HG03139 (cell line): ENCODE measurements around the gene ELFN2.

Experiments used
- ATAC-seq: cut with Tn5 transposase; IDR thresholded peaks from one replicate; pipeline ENCODE4 v1.9.1; 2021; ENCODE audit not compliant: unreplicated experiment

The ELFN2 gene

GRCh38 chr22:37427711-37428635, 694 bp upstream of the ELFN2 start:
- no peak for ATAC-seq

DNA sequence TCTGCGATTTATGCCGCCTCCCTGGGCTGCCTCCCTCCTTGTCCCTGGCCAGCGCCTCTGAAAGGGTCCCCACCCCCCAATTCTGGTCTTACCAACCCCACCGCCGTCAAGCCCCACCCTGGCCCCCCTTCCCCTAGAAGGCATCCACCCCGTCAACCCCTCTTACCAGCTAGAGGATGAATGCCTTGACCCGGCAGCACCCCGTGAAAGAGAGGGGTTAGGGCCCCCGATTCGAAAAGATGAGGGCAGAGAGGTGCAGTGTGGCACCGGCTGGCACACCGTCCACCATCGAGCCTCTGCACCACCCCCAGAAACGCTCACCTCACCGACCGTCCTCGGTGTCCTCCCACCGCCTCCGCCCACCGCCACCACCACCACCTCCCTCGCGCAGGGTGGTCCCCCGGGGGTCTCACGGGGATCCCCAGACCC, 559 bp downstream of the ELFN2 start:
- ATAC-seq, result no peak

- no peak for ATAC-seq
Observed at GRCh38 chr22:37425800-37426705, 1.2 kb downstream of the ELFN2 start.

DNA sequence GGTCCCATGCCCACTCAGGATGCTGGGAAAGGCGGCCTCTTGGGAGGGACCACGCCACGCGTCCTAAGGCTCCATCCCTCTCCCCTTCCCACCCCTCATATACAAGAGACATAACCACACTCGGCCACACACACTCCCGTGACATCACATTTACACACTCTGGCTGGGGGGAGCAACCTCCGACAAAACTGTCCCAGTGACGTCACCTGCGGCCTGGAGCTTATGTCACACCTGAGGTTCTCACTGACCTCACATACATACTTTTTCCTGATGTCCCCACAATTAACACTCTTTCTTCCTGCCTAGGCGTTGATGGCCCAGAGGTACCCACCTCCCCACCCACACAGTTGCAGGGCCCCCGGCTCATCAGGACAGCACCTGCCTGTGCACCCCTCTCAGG, 1.9 kb downstream of the ELFN2 start:
- ATAC-seq, result no peak

DNA sequence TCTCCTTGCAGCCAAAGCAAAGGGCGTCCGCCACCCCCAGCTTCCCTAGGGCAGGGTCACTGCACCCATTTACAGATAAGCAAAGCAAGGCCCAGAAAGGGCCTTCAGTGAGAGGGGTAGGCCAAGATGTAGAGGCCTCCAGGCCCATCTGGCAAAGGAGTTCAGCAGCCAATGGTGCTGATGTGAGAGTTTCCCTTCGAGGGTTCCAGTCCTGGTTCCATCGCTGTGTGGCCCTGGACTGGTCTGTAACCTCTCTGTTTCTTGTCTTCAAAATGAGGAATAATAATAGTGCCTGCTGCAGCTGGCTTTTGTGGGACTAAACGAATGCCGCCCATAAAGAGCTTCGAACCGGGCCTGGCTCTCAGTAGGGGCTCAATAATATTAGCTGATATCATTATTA, 4.0 kb downstream of the ELFN2 start:
- ATAC-seq, result no peak

GRCh38 chr22:37421468-37421877, 5.8 kb downstream of the ELFN2 start:
- no peak for ATAC-seq

DNA sequence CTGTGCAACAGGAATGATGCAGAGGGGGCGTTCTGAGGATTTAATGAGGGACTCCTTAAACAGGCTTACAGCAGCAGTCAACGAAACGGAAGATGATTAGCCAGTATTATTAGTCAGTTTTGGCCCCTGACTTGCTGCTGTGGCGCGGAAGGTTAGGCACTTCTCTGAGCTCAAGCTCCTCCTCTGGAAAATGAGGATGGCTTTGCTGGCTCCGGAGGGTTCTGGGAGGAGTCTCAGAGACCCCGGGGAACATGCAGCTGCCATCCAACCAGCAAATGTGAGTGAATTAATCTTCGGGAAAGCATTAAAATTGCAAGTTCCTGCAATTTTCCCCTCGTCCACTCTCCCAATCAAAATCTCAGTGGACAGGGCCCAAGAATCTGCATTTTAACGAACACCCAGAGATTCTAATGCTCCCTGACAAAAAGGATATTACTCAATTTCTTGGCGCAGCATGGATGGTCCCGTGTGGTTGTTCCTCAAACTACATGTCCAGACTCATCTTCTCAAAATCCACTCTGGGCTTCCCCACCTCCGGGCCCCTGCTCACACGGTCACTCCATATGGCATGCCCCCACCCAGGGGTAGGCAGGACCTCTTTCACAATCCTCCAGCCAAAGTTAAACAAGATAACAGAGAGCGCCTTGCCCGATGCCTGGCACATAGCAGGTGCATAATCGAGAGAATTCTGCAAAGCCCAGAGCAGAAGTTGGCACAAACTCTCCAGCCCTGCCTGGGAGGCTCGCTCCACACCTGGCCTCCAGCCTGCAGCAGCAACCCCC, 6.4 kb downstream of the ELFN2 start:
- ATAC-seq, result no peak

GRCh38 chr22:37419969-37420685, 7.2 kb downstream of the ELFN2 start:
- no peak for ATAC-seq

DNA sequence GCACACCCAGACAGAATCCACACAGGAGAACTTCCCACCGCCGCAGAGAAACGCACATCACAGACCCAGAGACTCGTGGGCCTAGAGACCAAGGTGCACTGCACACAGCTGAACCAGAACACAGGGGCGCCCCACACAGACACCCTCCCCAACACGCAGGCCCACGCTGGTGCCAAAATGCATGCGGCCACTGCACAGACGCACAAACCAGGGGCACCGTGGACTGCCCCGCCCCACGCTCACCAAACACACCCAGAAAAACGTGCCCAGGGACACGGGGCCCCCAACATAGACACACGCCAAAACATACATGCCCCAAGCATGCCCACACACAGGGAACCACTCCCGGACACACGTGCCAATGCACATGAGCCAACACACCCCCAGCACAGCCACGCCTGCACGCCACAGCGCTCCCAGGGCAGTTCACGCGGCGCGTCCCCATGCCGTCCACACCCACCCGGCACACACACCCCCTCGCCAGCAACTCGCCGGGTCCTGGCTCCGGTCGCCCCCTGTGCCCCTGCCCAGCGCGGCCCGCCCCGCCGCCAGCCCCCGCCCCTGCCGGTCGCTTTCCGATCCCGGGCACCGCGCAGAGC, 7.8 kb downstream of the ELFN2 start:
- no peak for ATAC-seq

DNA sequence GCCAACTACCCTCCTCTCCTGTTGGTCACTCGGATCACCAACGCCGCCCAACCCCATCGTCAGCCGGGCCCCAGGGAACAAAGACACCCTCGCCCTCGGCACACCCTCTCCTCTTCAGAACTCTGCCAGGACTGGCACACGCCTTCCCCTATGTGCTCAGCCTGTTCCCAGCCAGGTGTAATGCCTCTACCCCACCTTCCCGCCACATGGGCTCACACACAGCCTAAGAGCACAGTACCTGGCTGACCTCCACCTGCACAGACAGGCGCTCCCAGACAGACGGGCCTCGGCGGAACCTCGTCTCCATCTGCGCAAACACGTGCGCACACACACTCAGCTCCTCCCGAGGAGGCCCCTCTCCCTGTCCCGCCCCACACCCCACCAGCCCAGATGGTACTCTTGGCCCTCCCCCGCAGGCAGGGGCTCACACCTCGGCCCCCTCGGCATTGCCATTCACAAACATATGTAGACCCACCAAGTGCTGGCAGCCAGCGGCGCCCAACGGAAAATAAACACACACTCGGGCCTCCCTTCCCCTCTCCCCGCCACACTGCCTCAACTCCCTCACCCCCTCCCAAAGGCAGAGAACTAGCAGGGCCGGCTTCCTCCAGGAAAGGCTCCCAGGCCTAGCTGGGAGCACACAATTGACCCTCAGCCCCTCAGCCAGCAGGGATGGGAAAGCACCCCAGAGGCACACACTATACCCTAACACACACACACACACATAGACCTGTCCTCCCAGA, 8.5 kb downstream of the ELFN2 start:
- no peak for ATAC-seq

GRCh38 chr22:37417677-37418348, 9.5 kb downstream of the ELFN2 start:
- no peak for ATAC-seq

DNA sequence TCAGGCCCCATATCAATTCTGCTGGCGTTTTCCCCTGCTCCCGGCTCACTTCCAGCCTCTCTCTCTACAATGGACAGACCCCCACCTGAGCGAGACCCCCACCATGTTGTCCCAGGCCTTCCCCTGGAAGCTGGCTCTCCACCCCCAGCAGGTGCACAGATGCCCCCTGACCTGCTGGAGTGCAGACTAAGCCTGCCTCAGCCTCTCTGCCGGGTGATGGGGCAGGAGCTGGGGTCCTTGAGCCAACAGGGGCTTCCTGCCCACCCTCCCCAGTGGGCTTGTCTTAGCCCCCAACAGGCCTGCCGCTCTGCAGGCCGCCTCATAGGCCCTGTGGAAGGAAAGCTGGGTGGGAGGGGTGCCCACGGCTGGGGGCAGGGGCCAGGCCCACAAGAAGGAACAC, 10.0 kb downstream of the ELFN2 start:
- no peak for ATAC-seq

DNA sequence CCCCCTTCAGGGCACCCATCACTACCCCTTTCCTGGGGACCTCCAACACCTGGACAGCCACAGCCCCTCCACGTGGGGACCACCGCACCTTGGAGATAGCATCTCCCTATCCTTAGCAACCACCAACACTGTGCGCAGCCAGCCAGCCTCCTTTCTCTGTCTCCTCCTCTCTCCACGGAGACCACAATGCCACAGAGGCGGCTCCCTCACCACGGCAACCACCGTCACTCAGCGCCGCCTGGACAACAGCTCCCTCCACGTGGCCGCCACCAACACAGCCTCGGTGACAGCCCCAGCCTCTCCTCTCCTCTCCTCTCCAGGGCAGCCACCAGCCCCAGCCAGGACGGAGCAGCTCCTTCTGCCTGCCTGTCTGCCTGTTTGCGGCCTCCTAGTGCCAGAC, 10.5 kb downstream of the ELFN2 start:
- ATAC-seq, result no peak

- ATAC-seq, result no peak
Observed at GRCh38 chr22:37416389-37416788, 10.9 kb downstream of the ELFN2 start.

DNA sequence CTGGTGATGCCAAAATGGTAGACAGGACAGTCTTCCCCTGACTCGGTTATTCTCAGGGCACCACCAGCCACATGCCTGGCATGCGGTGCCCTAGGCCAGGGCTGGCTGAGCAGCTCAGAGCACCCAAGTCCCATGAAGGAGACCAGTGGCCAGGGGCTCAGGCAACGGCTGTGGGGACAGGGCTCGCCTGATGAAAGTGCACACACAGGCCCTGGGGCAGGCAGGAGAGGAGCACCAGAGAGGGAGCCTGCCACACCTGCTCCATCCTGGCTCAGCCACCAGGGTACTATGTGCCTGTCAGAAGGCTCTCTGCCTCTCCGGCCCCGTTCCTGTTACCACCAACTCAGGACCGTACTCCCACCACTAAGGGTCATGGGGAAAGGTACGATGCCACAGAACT, 12.1 kb downstream of the ELFN2 start:
- no peak for ATAC-seq

DNA sequence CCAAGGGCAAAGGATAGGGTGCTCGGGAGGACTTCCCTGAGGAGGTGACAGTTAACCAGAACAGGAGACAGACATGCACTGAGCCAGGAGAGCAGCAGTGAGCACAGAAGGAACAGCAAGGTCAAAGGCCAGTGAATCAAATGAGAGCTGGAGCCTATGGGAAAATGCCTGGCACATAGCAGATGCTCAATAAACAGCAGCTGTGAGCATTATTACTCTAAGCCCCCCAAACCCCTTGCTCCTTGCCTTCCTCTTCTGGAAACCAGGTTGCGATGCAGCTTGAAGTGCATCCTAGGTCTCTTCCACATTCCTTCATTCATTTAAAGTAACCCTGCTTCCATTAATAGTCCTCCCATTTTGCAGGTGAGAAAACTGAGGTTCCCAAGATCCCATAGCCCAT, 13.0 kb downstream of the ELFN2 start:
- no peak for ATAC-seq

- ATAC-seq, result no peak
Observed at GRCh38 chr22:37413546-37413945, 13.7 kb downstream of the ELFN2 start.

DNA sequence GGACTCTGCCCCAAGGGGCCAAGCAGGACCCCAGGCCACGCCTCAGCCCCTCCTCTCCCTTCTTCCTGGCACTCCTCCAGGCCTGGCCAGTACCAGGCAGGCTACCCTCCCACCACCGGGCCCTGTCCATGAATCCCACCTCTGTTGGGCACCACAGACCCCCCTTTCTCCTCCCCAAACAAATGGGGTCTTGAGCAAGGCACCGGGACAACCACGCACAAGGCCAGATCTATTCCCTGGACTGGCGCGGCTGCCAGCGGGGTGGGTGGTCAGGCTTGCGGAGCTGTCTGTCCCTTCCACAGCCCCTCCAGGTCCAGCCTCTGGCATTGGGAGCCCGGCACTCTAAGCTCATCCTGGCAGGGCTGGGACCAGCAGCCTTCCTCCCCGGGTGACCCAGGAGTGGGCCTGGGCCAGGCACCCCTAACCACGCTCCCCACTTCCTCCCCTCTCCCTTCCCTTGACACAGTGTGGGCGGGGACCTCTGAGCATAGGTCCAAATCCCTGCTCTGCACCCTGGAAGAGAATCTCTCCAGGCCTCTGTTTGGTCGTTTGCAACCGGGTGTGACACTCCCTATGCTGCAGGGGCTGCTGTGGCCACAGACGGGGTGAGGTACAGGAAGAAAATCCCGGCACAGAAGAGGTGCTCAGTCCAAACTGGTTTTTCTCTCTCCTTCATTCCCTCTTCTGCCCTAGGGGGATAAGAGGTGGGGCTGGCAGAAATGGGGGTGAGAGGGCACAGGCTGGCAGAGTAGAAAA, 14.6 kb downstream of the ELFN2 start:
- no peak for ATAC-seq
